Fibroblast of villous mesenchyme (primary cell): Measurements from ENCODE around the gene STK32C. TPM values are rescaled to one million over a fixed set of nuclear protein-coding genes. Genes with fewer than 3 reads are reported as not detected.

ENCODE experiments used
- DNase-seq: peaks from one replicate; pipeline ENCODE4 v3.0.0-alpha.2; 2010; ENCODE audit warnings: low read depth
- H3K4me3 ChIP-seq: 2 replicates; pipeline ENCODE4 v1.5.1; 2011; ENCODE audit warnings: low read depth, mild to moderate bottlenecking, low read length
- CTCF ChIP-seq: IDR thresholded peaks from 2 replicates; pipeline ENCODE4 v1.5.1; 2012; ENCODE audit warnings: low read depth, mild to moderate bottlenecking, low read length; ENCODE audit not compliant: insufficient read depth
- total RNA-seq: library from RNA; depleted of rRNA; stranded (reverse); fragments of >200 nt; gene quantifications from 2 replicates; pipeline ENCODE4 v1.2.3, GENCODE V29; 2012

STK32C gene
- total RNA-seq, 1 donor, result 8.6 TPM

- H3K4me3 ChIP-seq, result no peak overlapping the region
- DNase-seq, result no peak
- TF ChIP-seq CTCF, result no peak
These were observed 3.1 kb upstream of the STK32C start for GRCh38 chr10:132310701-132311337.

GRCh38 chr10:132309879-132310591 lies 2.3 kb upstream of the STK32C start:
- DNase-seq, result no peak
- no peak overlapping the region for H3K4me3 ChIP-seq
- TF ChIP-seq CTCF, result no peak

- TF ChIP-seq CTCF, result no peak
- no peak overlapping the region for H3K4me3 ChIP-seq
- no peak for DNase-seq
These were observed 1.7 kb upstream of the STK32C start for GRCh38 chr10:132309471-132309865.

- no peak for TF ChIP-seq CTCF
- no peak for DNase-seq
- H3K4me3 ChIP-seq, result peak overlapping the region; percentile 74
These were observed 1.1 kb upstream of the STK32C start for GRCh38 chr10:132308587-132309470.

- DNase-seq, result no peak
- no peak for TF ChIP-seq CTCF
- peak overlapping the region; percentile 59 for H3K4me3 ChIP-seq
These were observed 642 bp downstream of the STK32C start for GRCh38 chr10:132306864-132307751.

- DNase-seq, result no peak
- TF ChIP-seq CTCF, result no peak
These were observed 1.4 kb downstream of the STK32C start for GRCh38 chr10:132306343-132306685.

More at GRCh38 chr10:132306343-132306685, 1.4 kb downstream of the STK32C start:
- no peak overlapping the region for H3K4me3 ChIP-seq
